ENCODE measurements around the gene ULK1.

DNA sequence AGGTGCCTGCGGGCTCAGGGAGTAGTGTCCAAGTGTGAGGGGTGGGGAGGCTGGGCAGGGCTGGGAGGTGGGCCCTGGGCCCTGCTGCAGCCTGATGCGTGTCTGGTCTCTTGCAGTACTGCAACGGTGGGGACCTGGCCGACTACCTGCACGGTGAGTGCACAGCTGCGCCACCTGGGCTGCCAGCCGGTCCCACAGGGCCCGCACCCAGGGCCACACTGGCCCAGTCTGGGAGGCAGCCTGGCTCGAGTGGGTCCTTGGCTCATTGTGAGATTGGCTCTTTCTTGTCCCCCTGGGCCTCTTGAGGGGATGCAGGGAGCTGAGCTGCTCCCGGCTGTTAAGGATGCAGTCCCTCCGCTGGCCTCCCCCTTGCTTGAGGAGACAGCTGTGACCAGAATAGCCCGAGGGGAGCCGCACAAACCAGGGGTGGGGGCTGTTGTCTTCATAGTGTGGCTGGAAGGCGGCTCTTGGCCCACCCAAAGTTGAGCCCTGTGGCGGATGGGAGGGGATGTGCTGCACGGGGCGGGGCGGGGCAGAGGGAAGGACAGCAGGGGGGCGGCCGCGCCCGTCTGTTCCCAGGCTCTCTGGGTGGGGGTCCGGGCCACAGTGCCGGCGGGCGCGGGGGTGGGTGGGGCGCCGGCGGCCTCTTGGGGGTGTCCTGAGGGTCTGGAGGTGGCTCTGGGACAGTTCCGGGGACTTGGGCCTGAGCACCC lies 13.1 kb downstream of the ULK1 start:
- TF ChIP-seq, protein P1, sequence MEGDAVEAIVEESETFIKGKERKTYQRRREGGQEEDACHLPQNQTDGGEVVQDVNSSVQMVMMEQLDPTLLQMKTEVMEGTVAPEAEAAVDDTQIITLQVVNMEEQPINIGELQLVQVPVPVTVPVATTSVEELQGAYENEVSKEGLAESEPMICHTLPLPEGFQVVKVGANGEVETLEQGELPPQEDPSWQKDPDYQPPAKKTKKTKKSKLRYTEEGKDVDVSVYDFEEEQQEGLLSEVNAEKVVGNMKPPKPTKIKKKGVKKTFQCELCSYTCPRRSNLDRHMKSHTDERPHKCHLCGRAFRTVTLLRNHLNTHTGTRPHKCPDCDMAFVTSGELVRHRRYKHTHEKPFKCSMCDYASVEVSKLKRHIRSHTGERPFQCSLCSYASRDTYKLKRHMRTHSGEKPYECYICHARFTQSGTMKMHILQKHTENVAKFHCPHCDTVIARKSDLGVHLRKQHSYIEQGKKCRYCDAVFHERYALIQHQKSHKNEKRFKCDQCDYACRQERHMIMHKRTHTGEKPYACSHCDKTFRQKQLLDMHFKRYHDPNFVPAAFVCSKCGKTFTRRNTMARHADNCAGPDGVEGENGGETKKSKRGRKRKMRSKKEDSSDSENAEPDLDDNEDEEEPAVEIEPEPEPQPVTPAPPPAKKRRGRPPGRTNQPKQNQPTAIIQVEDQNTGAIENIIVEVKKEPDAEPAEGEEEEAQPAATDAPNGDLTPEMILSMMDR (conservative IDR thresholded peaks at IDR 0.05 in 1 of 2, IDR thresholded peaks at IDR 0.05 in 1 of 2; ENCODE audit: low read depth in 1 of 2, low read length in 2 of 2): no peak
- TF ChIP-seq EZH2 (IDR thresholded peaks at IDR 0.05; ENCODE audit: low read length, missing control alignments): no peak
